ENCODE data around the gene DIS3L2. TPM values are rescaled to one million over a fixed set of nuclear protein-coding genes. Genes with fewer than 3 reads are reported as not detected.

Gene DIS3L2
- total and polyA plus RNA-seq, 2 of the 4 experiments (the other 2 are of a cell fraction), result 14.7 to 19.2 TPM

DNA sequence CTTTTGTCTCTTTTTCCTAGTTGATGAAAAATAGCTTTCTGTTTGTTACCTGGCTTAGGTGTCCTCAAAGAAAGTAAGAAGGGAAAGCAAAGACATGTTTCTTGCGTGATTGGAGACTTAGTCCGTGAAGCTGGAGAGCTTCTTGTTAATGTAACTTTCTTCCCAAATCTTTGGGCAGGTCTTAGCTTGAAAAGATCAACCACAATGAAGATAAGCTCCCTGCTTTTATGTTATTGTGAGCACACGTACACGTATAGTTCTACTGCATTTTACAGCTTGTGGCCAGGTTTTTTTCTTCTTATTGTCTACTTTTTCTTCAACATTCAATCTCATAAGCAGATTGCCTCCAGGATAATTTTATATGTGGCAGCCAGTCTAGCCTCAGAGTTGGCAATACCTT is 99.8 kb downstream of the DIS3L2 start:
- H2BK15ac ChIP-seq (ENCODE audit: low read depth, low read length), result no peak overlapping the region
- no CpG with 5 or more reads among the region's 4 CpGs for WGBS, 2 experiments (ENCODE audit: extremely low coverage in 2 of 2, insufficient read length in 1 of 2)
- no peak overlapping the region for H3K4me3 ChIP-seq (ENCODE audit: insufficient read depth, low read depth, low read length)
- H3K4ac ChIP-seq (ENCODE audit: low read depth, low read length), result no peak overlapping the region
- no peak overlapping the region for H3K27ac ChIP-seq (ENCODE audit: insufficient read depth, low read length)
- no peak overlapping the region for H3K56ac ChIP-seq (ENCODE audit: extremely low read depth, insufficient read depth, low read length)
- ATAC-seq (ENCODE audit: low read depth) (no peak), DNase-seq (no peak)
- no peaks in the 10 kb centered on the region for H3K9me1 ChIP-seq (ENCODE audit: insufficient read depth, low read length)
- H2BK5ac ChIP-seq (ENCODE audit: low read depth, low read length, poor library complexity, severe bottlenecking), result no peak overlapping the region
- H2AK5ac ChIP-seq (ENCODE audit: low read depth, low read length), result no peak overlapping the region
- dilution Hi-C loops (cut with HindIII; ENCODE audit: low sequenced_read_pairs, unreplicated experiment) (no loop called here), intact Hi-C loops (cut with micrococcal nuclease) (no loop called here), in situ Hi-C loops (cut with MboI; ENCODE audit: low sequenced_read_pairs) (no loop called here)
- H3K18ac ChIP-seq (ENCODE audit: low read depth, low read length), result no peak overlapping the region
- H2BK20ac ChIP-seq (ENCODE audit: low read depth, low read length), result no peak overlapping the region
- no peak overlapping the region for H4K8ac ChIP-seq (ENCODE audit: low read depth in 2 of 2, low read length in 2 of 2)
- no peaks in the 10 kb centered on the region for H4K20me1 ChIP-seq (ENCODE audit: insufficient read depth, low read length)
- no TSS peak for BruUV-seq (replicated peaks)
- no peak overlapping the region for H3K23ac ChIP-seq (ENCODE audit: low read depth, low read length)
- H3K4me2 ChIP-seq (ENCODE audit: low read depth, low read length), result no peak overlapping the region
- CTCF ChIA-PET, result no interaction called here
- H2BK120ac ChIP-seq (ENCODE audit: low read depth, low read length), result no peak overlapping the region
- H2AFZ ChIP-seq (replicated peaks; ENCODE audit: low read length, poor library complexity), result no peak overlapping the region
- H3K36me3 ChIP-seq (ENCODE audit: control insufficient read depth, insufficient read depth, low read length), result no peaks in the 10 kb centered on the region
- no peak overlapping the region for H4K91ac ChIP-seq (ENCODE audit: insufficient read depth, low read depth, low read length)
- no peak overlapping the region for H3K14ac ChIP-seq (replicated peaks; ENCODE audit: low read depth, low read length)
- no peak for TF ChIP-seq RFX5 (IDR thresholded peaks at IDR 0.05; ENCODE audit: low read depth, low read length)
- TF ChIP-seq FOS (IDR thresholded peaks at IDR 0.05; ENCODE audit: low read depth, low read length), result no peak
- TF ChIP-seq, protein P1, sequence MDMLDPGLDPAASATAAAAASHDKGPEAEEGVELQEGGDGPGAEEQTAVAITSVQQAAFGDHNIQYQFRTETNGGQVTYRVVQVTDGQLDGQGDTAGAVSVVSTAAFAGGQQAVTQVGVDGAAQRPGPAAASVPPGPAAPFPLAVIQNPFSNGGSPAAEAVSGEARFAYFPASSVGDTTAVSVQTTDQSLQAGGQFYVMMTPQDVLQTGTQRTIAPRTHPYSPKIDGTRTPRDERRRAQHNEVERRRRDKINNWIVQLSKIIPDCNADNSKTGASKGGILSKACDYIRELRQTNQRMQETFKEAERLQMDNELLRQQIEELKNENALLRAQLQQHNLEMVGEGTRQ (IDR thresholded peaks at IDR 0.05; ENCODE audit: low read depth, low read length), result no peak
- TF ChIP-seq, protein P2, sequence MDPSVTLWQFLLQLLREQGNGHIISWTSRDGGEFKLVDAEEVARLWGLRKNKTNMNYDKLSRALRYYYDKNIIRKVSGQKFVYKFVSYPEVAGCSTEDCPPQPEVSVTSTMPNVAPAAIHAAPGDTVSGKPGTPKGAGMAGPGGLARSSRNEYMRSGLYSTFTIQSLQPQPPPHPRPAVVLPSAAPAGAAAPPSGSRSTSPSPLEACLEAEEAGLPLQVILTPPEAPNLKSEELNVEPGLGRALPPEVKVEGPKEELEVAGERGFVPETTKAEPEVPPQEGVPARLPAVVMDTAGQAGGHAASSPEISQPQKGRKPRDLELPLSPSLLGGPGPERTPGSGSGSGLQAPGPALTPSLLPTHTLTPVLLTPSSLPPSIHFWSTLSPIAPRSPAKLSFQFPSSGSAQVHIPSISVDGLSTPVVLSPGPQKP (IDR thresholded peaks at IDR 0.05; ENCODE audit: borderline replicate concordance, low read depth, low read length), result no peak
- no peak for TF ChIP-seq MAFK (IDR thresholded peaks at IDR 0.05; ENCODE audit: low read depth, low read length)
- H3K9me3 ChIP-seq (ENCODE audit: control insufficient read depth, insufficient read depth, low read length), result no peaks in the 10 kb centered on the region
- no peaks in the 10 kb centered on the region for H3K27me3 ChIP-seq (ENCODE audit: control insufficient read depth, insufficient read depth, low read length)
- no peak overlapping the region for H2AK9ac ChIP-seq (replicated peaks; ENCODE audit: low read depth, low read length, poor library complexity)
- no peaks in the 10 kb centered on the region for H3K4me1 ChIP-seq (ENCODE audit: control insufficient read depth, insufficient read depth, low read length)
- H3K9ac ChIP-seq (ENCODE audit: low read depth, low read length), result no peak overlapping the region
- POLR2A ChIA-PET (ENCODE audit: unreplicated experiment), result no interaction called here
- H4K5ac ChIP-seq (ENCODE audit: low read depth, low read length), result no peak overlapping the region
- H3K79me1 ChIP-seq (ENCODE audit: low read depth in 1 of 2, low read length in 2 of 2), result peaks cover 5 to 25% of the 10 kb centered on the region in 2 experiments; a peak in 3 of 4 replicates
